GM19438 (cell line): ENCODE data around the gene PLEKHF1.
"Not testable (repeated sequence)": the region's sequence is repeated elsewhere in the genome, so short reads cannot be mapped to it uniquely, and the experiment has no call there.

ENCODE experiments used
- ATAC-seq: cut with Tn5 transposase; IDR thresholded peaks from one replicate; pipeline ENCODE4 v1.9.1; 2021; ENCODE audit warnings: low read depth; ENCODE audit not compliant: unreplicated experiment

The PLEKHF1 gene

GRCh38 chr19:29665215-29665825 is at the start of gene PLEKHF1:
Gene PLEKHF1, plus strand, starts transcription at chr19:29665461. Its CDS starts 8,379 bp downstream, at chr19:29673840.
- ATAC-seq, result peak; percentile 71

GRCh38 chr19:29615891-29616425 is 49.3 kb upstream of the PLEKHF1 start:
- ATAC-seq, result no peak

- ATAC-seq, result no peak
These were observed 48.7 kb upstream of the PLEKHF1 start for GRCh38 chr19:29616541-29616940.

GRCh38 chr19:29617366-29618266 is 47.6 kb upstream of the PLEKHF1 start:
- ATAC-seq, result no peak

- no peak for ATAC-seq
These were observed 46.8 kb upstream of the PLEKHF1 start for GRCh38 chr19:29618434-29618833.

- ATAC-seq, result no peak
These were observed 46.4 kb upstream of the PLEKHF1 start for GRCh38 chr19:29618871-29619270.

GRCh38 chr19:29620931-29621351 is 44.3 kb upstream of the PLEKHF1 start:
- peak; percentile 43 for ATAC-seq

GRCh38 chr19:29622166-29623070 is 42.8 kb upstream of the PLEKHF1 start:
- ATAC-seq, result no peak

GRCh38 chr19:29623726-29624488 is 41.4 kb upstream of the PLEKHF1 start:
- ATAC-seq, result no peak

- no peak for ATAC-seq
These were observed 40.6 kb upstream of the PLEKHF1 start for GRCh38 chr19:29624489-29625185.

GRCh38 chr19:29625186-29625651 is 40.0 kb upstream of the PLEKHF1 start:
- no peak for ATAC-seq

- no peak for ATAC-seq
These were observed 38.9 kb upstream of the PLEKHF1 start for GRCh38 chr19:29626386-29626785.

- ATAC-seq, result not testable (repeated sequence)
These were observed 38.4 kb upstream of the PLEKHF1 start for GRCh38 chr19:29626832-29627231.

- no peak for ATAC-seq
These were observed 36.4 kb upstream of the PLEKHF1 start for GRCh38 chr19:29628661-29629385.

- ATAC-seq, result no peak
These were observed 35.3 kb upstream of the PLEKHF1 start for GRCh38 chr19:29629836-29630534.

- ATAC-seq, result no peak
These were observed 34.6 kb upstream of the PLEKHF1 start for GRCh38 chr19:29630655-29631054.

- no peak for ATAC-seq
These were observed 33.8 kb upstream of the PLEKHF1 start for GRCh38 chr19:29631450-29631849.

GRCh38 chr19:29634002-29634401 is 31.3 kb upstream of the PLEKHF1 start:
- no peak for ATAC-seq
